ENCODE data around the gene ONECUT2. TPM values are rescaled to one million over a fixed set of nuclear protein-coding genes. Genes with fewer than 3 reads are reported as not detected.

The ONECUT2 gene
- total and polyA plus RNA-seq, 2 experiments from 2014 or later: 0.82 to 1.7 TPM

DNA sequence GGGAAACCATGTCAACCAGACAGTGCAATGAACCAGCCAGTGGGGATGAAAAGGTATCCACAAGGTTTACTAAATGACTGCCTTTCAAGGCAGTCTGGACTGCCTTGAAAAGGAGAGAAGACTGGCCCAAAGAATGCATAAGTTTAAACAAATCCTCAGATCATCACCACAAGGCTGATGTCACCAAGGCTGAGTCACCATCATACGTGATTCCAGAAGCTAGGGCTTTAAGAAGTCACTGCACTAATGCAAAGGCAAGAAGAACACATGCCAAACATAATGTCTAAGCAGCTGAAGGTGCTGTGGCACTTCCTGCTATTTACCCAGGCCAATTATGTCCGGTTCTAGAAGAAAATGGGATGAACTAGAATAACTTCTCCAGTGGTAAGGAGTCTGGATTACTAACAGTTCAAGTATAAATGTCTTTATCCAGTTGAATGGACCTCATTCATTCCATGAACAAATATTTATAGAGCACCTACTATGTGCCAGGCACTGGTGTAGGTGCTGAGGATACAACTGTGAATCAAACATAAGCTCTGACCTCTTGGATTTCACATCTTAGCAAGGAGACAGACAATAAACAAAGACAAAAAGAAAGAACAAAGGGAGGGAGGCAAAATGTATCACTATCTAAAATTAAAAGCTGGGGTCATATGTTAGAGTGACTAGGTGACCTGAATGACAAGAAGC, 37.6 kb upstream of the ONECUT2 start:
- Histone ChIP-seq H3K4me1 (ENCODE audit: insufficient read depth) (no peaks in the 10 kb centered on the region), H3K4me3 (no peak overlapping the region), H3K79me2 (replicated peaks; ENCODE audit: insufficient read depth) (no peaks in the 10 kb centered on the region), H2AFZ (no peak overlapping the region), H3K9me2 (ENCODE audit: insufficient read depth) (no peaks in the 10 kb centered on the region), H3K27ac (ENCODE audit: low read depth) (no peak overlapping the region), H3K4me2 (no peak overlapping the region), H4K20me1 (replicated peaks; ENCODE audit: insufficient read depth) (no peaks in the 10 kb centered on the region), H3K36me3 (ENCODE audit: insufficient read depth) (no peaks in the 10 kb centered on the region), H3F3A (replicated peaks; ENCODE audit: low read depth) (no peaks in the 10 kb centered on the region), H3K27me3 (ENCODE audit: insufficient read depth) (no peaks in the 10 kb centered on the region)
- Mint-ChIP-seq H3K4me1 (no peaks in the 10 kb centered on the region), H3K27ac (no peak overlapping the region), H3K27me3 (ENCODE audit: insufficient read depth, low read depth, poor library complexity) (peaks cover 3% of the 10 kb centered on the region), H3K9me3 (no peaks in the 10 kb centered on the region; the same call in 2 of the 3 replicates), H3K36me3 (ENCODE audit: low read depth) (no peaks in the 10 kb centered on the region), H3K4me3 (no peak overlapping the region)
- ATAC-seq: no peak
- no peak for DNase-seq (ENCODE audit: low spot score)
- TF ChIP-seq STAT1 (IDR thresholded peaks at IDR 0.05; ENCODE audit: unreplicated experiment) (no peak), EZH2 (IDR thresholded peaks at IDR 0.05; ENCODE audit: low read depth, unreplicated experiment) (no peak), EZH2phosphoT487 (IDR thresholded peaks at IDR 0.05; ENCODE audit: unreplicated experiment) (no peak), ZNF331 (CRISPR knock-in tag; IDR thresholded peaks at IDR 0.05; ENCODE audit: low read depth) (no peak), REST (IDR thresholded peaks at IDR 0.05; ENCODE audit: unreplicated experiment) (no peak), POLR2AphosphoS5 (IDR thresholded peaks at IDR 0.05; ENCODE audit: low read depth) (no peak), ZNF114 (CRISPR knock-in tag; IDR thresholded peaks at IDR 0.05) (no peak), NANOG (IDR thresholded peaks at IDR 0.05; ENCODE audit: borderline replicate concordance) (no peak), ETS1 (IDR thresholded peaks at IDR 0.05) (no peak), JUNB (IDR thresholded peaks at IDR 0.05; ENCODE audit: unreplicated experiment) (no peak), ZNF462 (CRISPR knock-in tag; IDR thresholded peaks at IDR 0.05) (no peak), CREB1 (CRISPR knock-in tag; IDR thresholded peaks at IDR 0.05; ENCODE audit: low read depth) (no peak)
- TF ChIP-seq, protein P1, sequence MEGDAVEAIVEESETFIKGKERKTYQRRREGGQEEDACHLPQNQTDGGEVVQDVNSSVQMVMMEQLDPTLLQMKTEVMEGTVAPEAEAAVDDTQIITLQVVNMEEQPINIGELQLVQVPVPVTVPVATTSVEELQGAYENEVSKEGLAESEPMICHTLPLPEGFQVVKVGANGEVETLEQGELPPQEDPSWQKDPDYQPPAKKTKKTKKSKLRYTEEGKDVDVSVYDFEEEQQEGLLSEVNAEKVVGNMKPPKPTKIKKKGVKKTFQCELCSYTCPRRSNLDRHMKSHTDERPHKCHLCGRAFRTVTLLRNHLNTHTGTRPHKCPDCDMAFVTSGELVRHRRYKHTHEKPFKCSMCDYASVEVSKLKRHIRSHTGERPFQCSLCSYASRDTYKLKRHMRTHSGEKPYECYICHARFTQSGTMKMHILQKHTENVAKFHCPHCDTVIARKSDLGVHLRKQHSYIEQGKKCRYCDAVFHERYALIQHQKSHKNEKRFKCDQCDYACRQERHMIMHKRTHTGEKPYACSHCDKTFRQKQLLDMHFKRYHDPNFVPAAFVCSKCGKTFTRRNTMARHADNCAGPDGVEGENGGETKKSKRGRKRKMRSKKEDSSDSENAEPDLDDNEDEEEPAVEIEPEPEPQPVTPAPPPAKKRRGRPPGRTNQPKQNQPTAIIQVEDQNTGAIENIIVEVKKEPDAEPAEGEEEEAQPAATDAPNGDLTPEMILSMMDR (conservative IDR thresholded peaks at IDR 0.05; ENCODE audit: low read depth in 2 of 2): no peak
